Activated CD4-positive, alpha-beta T cell treated with anti-CD3 and anti-CD28 coated beads, Interleukin-2, Interleukin-4, amounts not matched to agents 100 ng/mL and 50 ng/mL, durations not matched to agents 16 hours and 8 hours (primary cell): ENCODE results near the gene IQCE.
"Not testable (repeated sequence)": the region's sequence is repeated elsewhere in the genome, so short reads cannot be mapped to it uniquely, and the experiment has no call there.

Experiments
- DNase-seq: peaks from one replicate; pipeline ENCODE4 v3.0.0-alpha.2; 2020; ENCODE audit warnings: low spot score

Gene IQCE

GRCh38 chr7:2576742-2577491, 18.1 kb downstream of the IQCE start:
- no peak for DNase-seq

GRCh38 chr7:2577914-2578680, 19.3 kb downstream of the IQCE start:
- DNase-seq: no peak

DNA sequence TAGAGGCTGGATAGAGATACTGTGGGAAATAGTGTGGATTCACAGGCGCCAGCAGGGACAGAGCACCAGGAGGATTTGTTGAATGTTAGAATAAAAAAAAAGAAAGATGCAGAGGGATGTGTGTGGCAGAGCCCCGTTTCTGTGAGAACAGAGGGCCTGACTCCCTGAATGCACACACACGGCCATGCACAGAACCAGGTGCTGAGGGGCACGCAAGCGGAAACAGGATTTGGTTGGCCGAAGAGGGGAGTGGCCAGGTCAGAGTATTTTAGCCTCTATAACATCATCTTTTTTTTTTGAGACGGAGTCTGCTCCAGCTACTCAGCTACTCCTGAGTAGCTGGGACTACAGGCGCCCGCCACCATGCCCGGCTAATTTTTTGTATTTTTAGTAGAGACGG, 21.9 kb downstream of the IQCE start:
- no peak for DNase-seq

GRCh38 chr7:2582006-2582735, 23.4 kb downstream of the IQCE start:
- DNase-seq: no peak

DNA sequence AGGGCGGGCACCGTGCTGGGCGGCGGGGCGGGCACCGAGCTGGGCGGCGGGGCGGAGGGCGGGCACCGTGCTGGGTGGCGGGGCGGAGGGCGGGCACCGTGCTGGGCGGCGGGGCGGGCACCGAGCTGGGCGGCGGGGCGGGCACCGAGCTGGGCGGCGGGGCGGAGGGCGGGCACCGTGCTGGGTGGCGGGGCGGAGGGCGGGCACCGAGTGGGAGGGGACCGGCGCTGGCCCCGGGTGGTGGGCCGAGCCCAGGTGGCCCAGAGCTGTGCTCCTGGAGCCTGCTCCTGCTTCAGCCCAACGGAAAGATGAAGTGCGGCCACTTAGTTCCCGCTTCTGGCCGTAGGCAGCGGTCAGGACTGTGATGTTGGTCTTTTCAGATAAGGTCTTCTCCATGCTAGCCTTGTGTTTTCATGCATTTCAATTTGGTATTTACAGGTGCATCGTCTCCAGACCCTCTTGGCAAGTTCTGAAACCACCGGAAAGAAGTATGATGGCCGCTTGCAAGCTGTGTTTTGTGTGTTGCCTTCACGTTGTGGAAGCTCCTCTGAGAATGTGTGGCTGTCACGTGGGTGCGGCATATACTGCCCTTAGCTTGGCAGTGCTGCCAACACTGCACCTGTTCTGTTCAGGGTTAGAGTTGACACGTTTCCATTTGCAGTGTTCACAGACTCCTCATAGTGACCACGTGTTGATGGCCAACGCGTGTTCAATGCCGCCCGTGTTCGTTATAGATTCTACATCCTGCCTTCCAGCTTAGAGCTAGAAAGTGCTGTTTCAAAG, 25.2 kb downstream of the IQCE start:
- no peak for DNase-seq

DNA sequence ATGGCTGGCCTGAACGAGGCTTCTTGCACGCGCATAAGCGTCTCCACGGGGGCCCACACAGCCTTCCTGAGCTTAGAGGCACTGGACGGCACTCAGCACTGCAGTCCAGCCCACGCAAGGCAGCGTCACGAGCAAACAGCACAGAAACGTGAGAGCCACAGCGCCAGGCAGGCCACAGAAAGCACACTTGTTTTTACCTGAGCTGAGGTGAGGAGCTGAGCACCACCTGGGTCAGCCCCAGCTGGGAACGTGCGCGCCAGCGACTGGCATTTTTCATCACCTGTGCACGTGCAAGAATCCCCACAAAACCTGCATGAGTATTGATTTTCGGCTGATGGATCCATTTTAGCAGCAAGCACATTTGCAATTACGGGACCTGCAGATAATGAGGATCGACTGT, 26.7 kb downstream of the IQCE start:
- DNase-seq: no peak

- no peak for DNase-seq
These were observed 27.7 kb downstream of the IQCE start for GRCh38 chr7:2586326-2587020.

DNA sequence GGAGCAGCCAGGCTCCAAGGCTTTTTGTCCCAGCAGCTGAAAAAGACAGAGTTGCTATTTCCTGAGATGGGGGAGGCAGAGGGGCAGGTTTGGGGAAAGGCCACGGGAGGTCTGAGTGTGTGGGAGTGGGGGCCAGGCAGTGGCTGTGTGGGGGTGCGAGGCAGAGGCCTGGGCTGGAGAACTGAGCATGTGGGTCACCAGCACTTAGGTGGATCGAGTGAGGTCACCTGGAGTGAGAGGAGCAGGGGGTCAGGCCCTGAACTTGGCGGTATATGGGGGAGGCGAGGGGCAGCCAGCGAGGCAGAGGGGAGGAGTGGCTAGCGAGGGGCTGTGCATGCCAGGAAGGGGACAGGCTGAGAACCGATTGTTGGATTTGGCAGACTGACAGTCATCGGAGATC, 28.4 kb downstream of the IQCE start:
- DNase-seq: no peak

GRCh38 chr7:2587778-2588177, 29.0 kb downstream of the IQCE start:
- DNase-seq: no peak

GRCh38 chr7:2589341-2589740, 30.6 kb downstream of the IQCE start:
- DNase-seq: no peak

GRCh38 chr7:2589941-2590340, 31.2 kb downstream of the IQCE start:
- not testable (repeated sequence) for DNase-seq

- no peak for DNase-seq
These were observed 33.6 kb downstream of the IQCE start for GRCh38 chr7:2592375-2592865.

- DNase-seq: no peak
These were observed 34.4 kb downstream of the IQCE start for GRCh38 chr7:2593036-2593727.

DNA sequence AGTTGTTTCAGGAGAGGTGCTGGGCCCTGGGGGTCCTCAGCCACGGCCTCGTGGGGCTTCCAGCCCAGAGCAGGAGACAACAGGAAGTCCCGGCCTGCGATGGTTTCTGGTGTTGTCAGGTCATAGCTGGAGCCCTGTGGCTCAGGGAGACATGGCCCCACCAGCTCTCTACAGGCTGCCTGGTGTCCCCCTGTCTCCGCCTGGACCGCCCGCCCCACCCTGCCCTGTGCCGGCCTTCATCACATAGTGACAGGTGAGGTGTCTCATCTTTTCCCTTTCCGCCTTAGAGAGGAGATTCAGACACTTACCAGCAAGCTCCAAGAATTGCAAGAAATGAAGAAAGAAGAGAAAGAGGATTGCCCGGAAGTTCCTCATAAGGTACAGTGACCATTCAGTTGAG, 35.8 kb downstream of the IQCE start:
- no peak for DNase-seq

GRCh38 chr7:2595258-2595860, 36.6 kb downstream of the IQCE start:
- DNase-seq: no peak

GRCh38 chr7:2596464-2597272, 37.9 kb downstream of the IQCE start:
- DNase-seq: no peak

GRCh38 chr7:2597273-2597640, 38.5 kb downstream of the IQCE start:
- DNase-seq: no peak

- DNase-seq: no peak
These were observed 39.5 kb downstream of the IQCE start for GRCh38 chr7:2598154-2598823.

GRCh38 chr7:2601065-2601464, 42.3 kb downstream of the IQCE start:
- no peak for DNase-seq
